ENCODE results near the gene EIF2B1.

Gene EIF2B1

DNA sequence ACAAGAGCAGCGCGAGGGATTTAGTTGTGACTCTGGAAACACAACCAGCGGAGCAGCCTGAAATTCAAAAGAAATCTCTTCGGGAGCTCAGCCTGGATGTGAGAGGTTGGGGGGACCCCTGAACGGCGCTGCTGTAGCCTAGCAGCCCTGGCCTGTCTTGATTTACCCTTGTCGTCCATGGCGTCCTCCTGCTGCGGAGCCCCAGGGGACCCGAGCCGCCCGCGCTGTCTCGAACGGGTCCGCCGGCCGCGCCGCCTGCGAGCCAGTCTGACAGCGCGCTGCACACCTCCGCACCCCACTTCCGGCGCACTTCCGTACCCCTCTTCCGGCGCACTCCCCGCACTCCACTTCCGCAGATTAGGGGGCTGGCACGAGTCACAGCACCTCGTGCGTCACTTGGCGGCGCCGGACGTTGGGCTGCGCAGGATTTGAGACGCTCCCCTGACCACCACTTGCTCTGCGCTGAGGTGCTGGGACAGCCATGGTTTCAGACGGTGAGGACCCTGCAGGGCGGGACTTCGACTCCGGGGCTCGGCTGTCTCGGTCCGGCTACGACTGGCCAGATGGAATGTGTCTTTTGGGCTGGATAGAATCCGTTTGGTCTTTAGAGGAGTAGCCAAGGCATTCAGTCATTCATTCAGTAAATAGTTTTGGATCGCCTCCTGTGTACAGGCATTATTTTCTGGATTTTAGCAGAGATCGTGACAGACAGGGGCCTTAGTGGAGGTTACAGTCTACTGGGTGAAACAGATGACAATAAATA lies at the start of gene EIF2B1, which contains the start of gene GTF2H3:
Gene EIF2B1, minus strand, starts transcription at position 308 of the 763 bp plus-strand sequence. Its CDS starts 129 bp downstream, at position 179.
Gene GTF2H3, plus strand, starts transcription at position 451 of the 763 bp plus-strand sequence. Its CDS starts 31 bp downstream, at position 482.
- peak; percentile 94 for DNase-seq

GRCh38 chr12:123681605-123682004 lies 48.1 kb upstream of the EIF2B1 start:
- DNase-seq = no peak

DNA sequence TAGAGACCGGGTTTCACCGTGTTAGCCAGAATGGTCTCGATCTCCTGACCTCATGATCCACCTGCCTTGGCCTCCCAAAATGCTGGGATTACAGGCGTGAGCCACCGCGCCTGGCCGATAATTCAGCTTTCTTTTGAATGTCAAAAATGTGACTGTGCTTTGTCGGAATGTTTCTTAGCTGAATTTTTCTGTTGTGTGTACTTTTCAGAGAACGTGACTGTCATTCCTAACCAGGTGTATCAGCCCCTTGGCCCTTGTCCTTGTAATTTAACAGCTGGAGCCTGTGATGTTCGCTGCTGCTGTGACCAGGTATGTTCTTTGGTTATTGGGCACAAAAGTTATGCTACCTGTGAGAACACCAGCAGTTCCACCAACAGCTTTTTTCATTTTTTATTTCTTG lies 45.5 kb upstream of the EIF2B1 start:
- no peak for DNase-seq

- DNase-seq = no peak
Measured at GRCh38 chr12:123676616-123677320, 43.3 kb upstream of the EIF2B1 start.

- no peak for DNase-seq
Measured at GRCh38 chr12:123675436-123675835, 42.0 kb upstream of the EIF2B1 start.

GRCh38 chr12:123671876-123672275 lies 38.4 kb upstream of the EIF2B1 start:
- no peak for DNase-seq

- DNase-seq = peak; percentile 80
Measured at GRCh38 chr12:123670882-123671728, 37.6 kb upstream of the EIF2B1 start, which contains the start of gene TCTN2. Gene TCTN2, plus strand, starts transcription at chr12:123671113. Its CDS starts 128 bp downstream, at chr12:123671241.

- DNase-seq = no peak
Measured at GRCh38 chr12:123667771-123668170, 34.3 kb upstream of the EIF2B1 start.

DNA sequence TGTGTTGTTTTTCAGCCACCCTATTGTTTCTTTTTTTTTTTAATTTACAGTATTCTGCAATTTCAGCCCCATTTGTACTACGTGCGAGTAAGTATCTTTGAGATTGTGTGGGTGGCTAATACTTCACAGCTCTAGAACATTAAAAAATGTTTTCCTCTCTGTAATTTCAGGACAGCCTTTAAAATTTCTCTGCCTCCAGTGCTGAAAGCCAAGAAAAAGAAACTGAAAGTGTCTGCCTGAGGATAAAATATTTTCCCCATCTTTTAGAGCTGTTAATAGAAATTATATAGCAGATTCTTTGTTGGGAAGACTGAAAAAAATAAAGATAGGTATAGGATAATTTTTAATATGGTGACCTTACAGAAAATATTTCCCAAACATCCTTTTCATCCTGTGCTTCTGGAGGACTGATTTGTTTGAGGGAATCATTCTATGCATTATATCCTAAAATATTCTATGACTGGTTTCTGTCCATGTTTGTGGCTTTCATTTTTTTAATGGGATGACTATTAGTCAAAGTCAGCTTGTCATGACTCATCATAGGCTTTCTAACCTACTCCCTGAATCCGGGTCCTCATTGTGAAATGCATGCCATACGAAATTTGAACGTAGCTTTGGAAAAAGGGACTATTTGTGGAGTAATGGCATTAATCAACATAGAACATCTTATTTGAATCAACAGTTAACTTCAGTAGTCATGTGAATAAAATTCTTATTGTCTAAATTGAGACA lies 26.7 kb upstream of the EIF2B1 start:
- DNase-seq = no peak

- DNase-seq = no peak
Measured at GRCh38 chr12:123657211-123657610, 23.7 kb upstream of the EIF2B1 start.

GRCh38 chr12:123656392-123656791 lies 22.9 kb upstream of the EIF2B1 start:
- no peak for DNase-seq

DNA sequence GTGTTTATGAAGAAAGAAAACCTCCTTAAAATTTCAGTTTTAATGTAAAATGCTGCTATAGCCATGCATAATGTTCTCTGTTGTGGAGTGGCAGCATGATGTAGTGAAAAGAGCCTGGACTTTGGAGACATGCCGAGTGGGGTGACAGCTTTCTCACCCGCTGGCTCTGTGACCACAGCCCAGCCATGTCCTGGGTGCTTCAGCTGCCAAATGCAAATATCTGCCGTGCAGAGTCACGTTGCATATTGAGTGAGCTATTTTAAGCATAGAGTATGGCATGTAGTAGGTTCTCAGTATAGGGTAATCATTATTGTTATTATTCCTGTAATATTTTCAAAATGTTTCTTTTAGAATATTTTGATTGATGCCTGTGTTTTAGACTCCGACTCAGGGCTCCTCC lies 21.9 kb upstream of the EIF2B1 start:
- no peak for DNase-seq

DNA sequence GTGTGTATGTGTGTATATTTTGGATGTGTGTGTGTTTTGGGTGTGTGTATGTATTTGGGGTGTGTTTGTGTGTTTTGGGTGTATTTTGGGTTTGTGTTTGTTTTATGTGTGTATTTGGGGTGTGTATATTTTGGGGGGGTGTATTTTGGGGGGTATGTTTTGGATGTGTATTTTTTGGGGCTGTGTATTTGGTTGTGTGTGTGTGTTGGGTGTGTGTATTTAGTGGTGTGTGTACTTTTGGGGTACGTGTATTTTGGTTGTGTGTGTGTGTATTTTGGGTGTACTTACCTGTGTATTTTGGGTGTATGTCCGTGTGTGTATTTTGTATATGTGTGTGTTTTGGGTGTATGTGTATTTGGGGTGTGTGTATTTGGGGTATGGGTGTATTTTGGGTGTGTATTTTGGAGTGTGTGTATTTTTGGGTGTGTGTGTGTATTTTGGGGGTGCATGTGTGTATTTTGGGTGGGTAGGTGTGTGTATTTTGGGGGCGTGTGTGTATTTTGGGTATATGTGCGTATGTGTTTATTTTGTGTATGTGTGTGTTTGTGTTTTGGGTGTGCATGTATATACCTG lies 20.7 kb upstream of the EIF2B1 start:
- DNase-seq = no peak

DNA sequence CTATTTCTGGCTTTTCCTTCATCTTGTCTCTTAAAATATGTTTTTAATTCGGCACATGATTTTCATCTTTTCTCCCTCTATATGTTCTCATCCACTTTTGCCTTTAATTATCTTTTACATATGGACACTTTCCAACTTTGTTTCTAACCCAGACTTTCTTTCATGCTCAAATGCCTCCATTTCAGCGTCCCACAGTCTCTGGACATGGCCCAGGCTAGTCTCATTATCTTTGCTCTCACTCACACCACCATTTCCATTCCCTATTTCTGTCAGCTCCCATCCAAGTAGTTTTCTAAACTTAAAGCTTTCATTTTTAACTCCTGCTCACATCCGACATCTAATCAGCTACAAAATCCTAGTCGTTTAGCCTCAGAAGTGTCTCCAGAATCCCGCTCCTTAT lies 14.9 kb upstream of the EIF2B1 start:
- no peak for DNase-seq

DNA sequence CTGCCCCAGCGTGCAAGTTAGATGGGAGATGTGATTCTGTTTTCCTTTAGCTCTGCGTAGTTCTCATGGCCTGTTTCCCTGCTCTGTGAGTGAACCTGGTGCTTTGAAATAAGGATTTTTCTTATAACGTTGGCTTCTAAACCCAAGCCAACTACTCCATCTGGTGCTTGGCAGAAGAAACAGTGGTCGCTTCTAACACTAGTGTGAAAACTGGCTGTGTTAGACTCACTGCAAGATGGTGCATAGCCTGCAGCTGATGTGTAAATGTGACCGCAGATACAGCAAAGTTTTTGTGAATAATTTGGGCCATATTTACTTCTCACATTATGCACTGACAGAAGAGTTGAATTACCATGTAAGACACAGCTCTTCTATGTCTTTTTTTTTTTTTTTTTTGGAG lies 12.4 kb upstream of the EIF2B1 start:
- DNase-seq = no peak

DNA sequence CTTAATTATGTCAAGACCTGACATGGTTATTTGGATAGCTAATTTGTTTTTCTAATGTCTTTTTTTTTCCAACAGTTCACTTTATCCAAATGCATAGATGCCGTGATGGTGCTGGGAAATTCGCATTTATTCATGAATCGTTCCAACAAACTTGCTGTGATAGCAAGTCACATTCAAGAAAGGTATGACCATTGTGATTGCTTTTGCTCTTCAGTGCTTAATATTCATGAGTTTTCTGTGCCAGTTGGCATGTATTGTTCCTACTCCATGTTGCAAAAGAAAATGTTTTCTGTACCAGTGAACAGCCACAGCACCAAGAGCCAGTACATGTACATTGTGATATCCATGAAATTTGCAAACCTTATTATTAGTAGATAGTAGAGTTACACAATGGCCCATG lies 11.9 kb upstream of the EIF2B1 start:
- no peak for DNase-seq

DNA sequence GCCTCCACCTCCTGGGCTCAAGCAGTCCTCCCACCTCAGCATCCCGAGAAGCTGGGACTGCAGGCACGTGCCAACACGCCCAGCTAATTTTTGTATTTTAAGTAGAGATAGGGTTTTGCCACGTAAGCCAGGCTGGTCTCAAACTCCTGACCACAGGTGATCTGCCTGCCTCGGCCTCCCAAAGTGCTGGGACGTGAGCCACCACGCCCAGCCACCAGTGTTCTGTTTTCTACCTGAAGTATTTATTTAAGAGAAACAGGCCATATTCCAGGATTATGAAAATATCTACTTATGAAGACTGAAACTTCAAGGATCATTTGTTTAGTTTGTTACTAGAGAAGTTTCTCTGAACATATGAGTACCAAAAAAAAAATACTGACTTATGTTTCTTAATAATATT lies 10.4 kb upstream of the EIF2B1 start:
- DNase-seq = no peak

DNA sequence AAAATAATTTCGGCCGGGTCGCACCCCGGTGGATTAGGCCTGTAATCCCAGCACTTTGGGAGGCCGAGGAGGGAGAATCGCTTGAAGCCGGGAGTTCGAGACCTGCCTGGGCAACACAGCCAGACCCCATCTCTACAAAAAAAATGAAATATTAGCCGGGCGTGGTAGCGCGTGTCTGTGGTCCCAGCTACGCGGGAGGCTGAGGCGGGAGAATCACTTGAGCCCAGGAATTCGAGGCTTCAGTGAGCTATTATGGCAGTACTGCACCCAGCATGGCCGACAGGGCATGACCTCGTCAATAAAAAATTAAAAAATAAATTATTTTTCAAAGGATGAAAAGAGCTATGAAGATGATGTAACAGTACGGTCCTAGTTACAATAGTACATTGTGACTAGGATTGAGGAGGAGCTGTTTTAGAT lies 666 bp upstream of the EIF2B1 start:
- no peak for DNase-seq

GRCh38 chr12:123621619-123622530 lies 11.6 kb downstream of the EIF2B1 start:
- DNase-seq = no peak

DNA sequence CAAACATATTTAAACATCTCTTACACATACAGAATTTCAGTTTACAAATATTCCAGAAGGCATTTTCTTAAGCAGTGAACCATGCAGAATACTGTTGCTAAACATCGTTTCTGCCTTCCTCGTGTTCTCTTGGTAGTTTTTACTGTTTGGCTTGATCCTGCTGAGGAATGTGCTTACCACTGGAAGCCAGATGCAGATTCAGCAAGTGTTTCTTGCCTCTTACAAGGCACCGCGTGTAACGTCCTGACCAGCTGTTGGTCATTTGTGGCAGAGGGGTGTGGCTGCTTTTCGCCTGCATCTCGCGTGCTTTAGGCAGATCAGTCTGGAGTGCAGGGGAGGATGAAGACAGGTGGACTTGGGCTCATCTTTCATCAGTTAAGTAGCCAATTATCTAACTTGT lies 12.4 kb downstream of the EIF2B1 start:
- no peak for DNase-seq

DNA sequence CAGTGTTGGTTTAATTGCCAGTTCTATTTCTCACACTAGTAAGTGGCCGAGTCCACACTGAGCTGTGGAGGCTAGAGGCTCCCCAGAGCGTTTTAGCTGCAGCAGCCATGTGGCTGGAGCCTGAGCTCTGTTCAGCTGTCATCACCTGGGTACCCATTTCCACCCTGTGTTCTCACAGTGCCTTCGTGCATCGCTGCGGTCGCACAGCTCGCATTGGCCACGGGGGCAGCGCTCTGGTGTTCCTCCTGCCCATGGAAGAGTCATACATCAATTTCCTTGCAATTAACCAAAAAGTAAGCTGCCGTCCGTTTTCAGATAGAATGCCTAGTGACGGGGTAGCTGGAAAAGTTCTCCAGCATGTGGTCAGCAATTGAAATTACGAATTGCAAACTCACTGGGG lies 15.9 kb downstream of the EIF2B1 start:
- DNase-seq = no peak
